Panc1 (cell line): Measurements from ENCODE around the gene HOXA9.

ENCODE experiments used
- CTCF ChIP-seq: fragments of 450-650 bp; IDR thresholded peaks from 2 replicates; pipeline ENCODE4 v1.5.1; 2017; ENCODE audit warnings: mild to moderate bottlenecking
- POLR2AphosphoS5 ChIP-seq: IDR thresholded peaks from 2 replicates; pipeline ENCODE4 v1.6.1; 2012; ENCODE audit warnings: mild to moderate bottlenecking, low read depth, low read length, moderate library complexity
- TCF7L2 ChIP-seq: IDR thresholded peaks from 2 replicates; pipeline ENCODE4 v1.6.1; 2011; ENCODE audit warnings: mild to moderate bottlenecking, low read depth, low read length, inconsistent platforms

- TF ChIP-seq POLR2AphosphoS5 (no peak), CTCF (no peak), TCF7L2 (no peak)
Measured at GRCh38 chr7:27124902-27125689, 40.2 kb downstream of the HOXA9 start.
